HEK293 (cell line): ENCODE results near the gene POLD2.

Source experiments
- CTCF ChIP-seq: fragments of 450-650 bp; formaldehyde crosslinking; IDR thresholded peaks from 2 replicates; pipeline ENCODE4 v1.5.1; 2016; ENCODE audit warnings: missing biosample characterization, missing genetic modification characterization
- MZF1 ChIP-seq: fragments of 450-650 bp; formaldehyde crosslinking; IDR thresholded peaks from 2 replicates; pipeline ENCODE4 v1.5.1; 2017; ENCODE audit warnings: missing biosample characterization, missing genetic modification characterization, borderline replicate concordance
- REPIN1 ChIP-seq: fragments of 450-650 bp; formaldehyde crosslinking; IDR thresholded peaks from 2 replicates; pipeline ENCODE4 v1.5.1; 2017; ENCODE audit warnings: missing biosample characterization, missing genetic modification characterization, low read depth
- ZBTB7A ChIP-seq: fragments of 450-650 bp; formaldehyde crosslinking; IDR thresholded peaks from 2 replicates; pipeline ENCODE4 v1.5.1; 2016; ENCODE audit warnings: low read depth, missing biosample characterization, missing genetic modification characterization
- ZNF138 ChIP-seq: fragments of 450-650 bp; formaldehyde crosslinking; IDR thresholded peaks from 2 replicates; pipeline ENCODE4 v1.5.1; 2016; ENCODE audit warnings: missing biosample characterization, missing genetic modification characterization, borderline replicate concordance

DNA sequence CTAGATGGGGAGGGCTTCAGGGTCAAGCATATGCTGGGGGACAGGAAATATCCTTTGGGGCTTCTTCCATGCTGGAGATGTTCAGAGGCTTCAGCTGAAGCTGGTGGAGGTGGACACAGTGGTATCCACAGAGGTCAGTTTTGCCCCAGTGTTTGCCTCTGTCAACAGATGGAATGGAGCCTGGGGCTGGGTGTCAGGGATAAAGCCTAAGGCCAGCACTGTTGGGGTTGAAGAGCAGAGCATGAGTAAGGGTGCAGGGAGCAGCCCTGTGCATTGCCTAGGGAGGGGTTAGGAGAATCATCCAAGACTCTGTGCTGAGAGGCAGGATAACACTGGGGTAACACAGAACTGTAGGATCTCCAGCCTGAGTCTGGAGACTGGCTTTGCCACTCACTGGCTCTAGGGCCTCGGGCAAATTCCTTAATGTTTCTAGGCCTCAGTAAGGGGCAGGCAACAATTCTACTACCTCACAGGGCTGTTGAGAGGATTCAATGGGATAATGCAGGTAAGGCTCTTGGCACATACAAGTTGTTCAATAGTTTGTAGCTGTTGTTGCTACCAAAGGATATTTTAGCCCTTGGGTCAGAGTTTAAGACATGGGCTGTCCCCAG is 39.5 kb upstream of the POLD2 start:
- TF ChIP-seq CTCF (tag by site-specific recombination), result no peak
- TF ChIP-seq ZBTB7A (tag by site-specific recombination), result no peak
- no peak for TF ChIP-seq REPIN1 (tag by site-specific recombination)
- no peak for TF ChIP-seq MZF1 (tag by site-specific recombination)
- no peak for TF ChIP-seq ZNF138 (tag by site-specific recombination)
